Suppressor macrophage treated with lipopolysaccharide for 1 hour (primary cell): ENCODE data around the gene DNLZ.
"Not testable (repeated sequence)": the region's sequence is repeated elsewhere in the genome, so short reads cannot be mapped to it uniquely, and the experiment has no call there.

ENCODE experiments used
- DNase-seq, 3 donors: peaks; one replicate each; pipeline ENCODE4 v3.0.0-alpha.2; 2020 to 2022

DNLZ gene

DNA sequence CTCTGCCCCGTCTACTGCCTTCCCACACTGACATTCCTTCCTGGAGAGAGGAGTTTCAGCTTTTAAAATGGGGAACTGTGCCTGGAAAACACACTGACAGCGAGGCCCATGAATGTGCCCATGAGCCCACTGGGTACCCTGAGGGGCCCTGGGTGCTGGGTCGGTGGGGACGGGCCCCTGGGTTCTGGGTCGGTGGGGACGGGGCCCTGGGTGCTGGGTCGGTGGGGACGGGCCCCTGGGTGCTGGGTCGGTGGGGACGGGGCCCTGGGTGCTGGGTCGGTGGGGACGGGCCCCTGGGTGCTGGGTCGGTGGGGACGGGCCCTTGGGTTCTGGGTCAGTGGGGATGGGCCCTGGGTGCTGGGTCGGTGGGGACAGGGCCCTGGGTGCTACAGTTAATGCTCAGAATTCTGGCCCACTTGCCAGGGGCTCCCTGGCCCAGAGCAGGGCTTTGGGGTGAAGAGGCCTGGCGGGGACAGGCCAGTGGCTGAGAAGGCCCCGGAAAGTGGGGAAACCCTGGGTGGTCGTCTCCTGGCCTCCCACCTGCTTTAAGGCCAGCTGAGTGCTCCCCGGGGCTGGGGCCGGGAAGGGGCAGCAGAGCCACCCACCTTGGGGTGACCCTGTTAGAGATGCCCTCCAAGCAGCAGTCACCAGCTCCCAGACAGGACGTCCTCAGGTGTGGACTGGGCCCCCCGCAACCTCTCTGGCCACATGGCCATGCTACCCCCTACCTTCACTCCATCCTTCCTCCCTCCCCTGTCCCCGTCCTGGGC lies 33.7 kb downstream of the DNLZ start:
- DNase-seq, result no peak

DNA sequence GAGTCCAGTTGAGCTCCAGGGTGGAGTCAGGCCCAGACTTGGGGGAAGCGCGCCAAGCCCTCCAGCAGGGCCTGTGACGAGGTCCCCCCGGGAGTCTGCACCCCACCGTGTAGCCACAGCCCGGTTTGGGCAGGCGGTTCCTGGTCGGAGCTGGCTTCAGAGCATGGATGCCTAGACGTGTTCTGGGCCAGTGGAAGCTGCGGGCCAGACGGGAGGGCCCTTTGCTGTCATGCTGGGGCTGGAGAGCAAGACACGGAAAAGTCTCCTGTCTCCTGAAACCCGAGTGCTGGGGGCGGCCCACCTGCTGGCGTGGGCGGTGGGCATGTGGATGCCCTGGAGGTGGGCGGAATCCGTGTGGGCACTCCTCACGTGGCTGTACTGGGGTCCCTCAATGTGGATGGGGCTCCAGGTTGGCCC lies 34.3 kb downstream of the DNLZ start:
- no peak for DNase-seq

DNA sequence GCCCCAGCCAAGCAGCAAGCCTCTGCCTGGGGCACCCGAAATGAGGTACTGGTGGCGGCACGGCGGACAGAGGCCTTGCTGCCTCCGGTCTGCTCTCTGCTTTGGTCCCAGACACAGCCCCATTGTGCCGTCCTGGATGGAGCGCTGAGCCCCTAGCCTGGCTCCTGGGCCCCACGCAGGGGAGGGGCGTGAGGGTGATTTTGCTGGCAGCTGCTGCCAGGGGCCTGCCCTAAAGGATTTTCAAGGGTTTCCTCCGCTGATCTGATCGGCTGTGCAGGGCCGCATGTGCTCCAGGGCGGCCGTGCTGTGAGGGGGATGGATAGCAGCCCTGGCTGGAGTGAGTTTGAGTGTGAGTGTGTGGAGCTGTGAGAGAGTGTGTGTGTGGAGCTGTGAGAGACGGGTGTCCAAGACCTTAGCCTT lies 34.9 kb downstream of the DNLZ start:
- peak in 1 of 3 donors; percentile 18 for DNase-seq

DNA sequence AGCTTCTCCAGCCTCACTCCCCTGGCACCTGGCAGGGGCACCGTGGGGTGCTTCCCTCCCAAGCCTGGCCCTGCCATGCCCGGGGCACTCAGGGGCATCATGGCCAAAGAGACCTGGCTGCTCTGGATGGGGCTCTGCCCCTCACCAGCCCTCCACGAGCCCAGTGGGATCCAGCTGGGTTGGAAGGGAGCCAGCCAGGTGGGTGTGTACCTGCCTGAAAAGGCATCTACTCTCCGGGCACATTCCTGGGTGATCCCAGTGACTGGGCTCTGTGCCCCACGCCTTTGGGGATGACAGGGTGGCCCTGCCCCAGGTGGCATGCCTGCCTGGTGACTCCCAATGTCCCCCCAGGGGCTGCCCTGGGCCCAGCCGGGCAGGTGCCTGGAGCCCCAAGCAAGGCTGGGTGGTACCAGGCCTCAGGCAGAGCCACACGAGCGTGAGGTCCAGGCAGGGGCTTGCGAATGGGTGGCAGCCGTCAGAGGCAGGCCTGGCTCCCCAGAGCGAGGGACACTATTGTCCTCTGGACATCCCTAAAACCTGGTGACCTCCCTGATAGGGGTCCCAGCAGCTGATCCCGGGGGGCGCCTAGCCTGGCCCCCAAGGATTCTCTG lies 35.4 kb downstream of the DNLZ start:
- no peak for DNase-seq

DNA sequence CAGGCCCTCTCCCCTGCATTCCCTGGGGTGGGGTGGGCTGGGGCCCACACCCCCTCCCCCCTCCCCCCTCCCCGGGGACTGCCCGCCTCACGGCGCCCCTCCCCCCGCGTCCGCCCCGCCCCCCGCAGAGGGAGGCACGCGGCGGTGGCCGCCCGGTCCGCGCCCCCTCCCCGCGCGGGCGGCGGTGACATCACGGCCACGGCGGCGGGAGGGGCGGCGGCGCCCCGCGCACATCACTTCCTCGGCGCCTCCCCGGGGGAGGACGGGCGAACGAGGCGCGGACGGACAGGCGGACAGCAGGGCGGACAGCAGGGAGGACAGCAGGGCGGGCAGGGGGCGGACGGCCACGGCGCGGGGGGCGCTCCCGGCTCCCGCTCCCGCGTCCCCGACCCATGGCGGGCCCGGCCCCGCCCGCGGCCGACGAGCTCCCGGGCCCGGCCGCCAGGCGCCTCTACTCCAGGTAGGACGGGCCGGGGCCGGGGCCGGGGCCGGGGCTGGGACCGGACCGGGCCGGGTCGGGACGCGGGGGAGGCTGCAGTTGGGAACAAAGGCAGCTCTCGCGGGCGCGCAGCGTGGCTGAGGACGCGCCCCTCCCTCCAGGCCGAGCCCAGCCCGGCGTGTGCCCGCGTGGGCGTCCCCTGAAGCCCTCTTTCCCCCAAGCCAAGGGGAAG lies 36.1 kb downstream of the DNLZ start, which contains the start of gene GPSM1:
Gene GPSM1, plus strand, starts transcription at position 236 of the 671 bp plus-strand sequence. Its CDS starts 157 bp downstream, at position 393.
- DNase-seq, result peak; percentile 59 to 84 (median 65)

DNA sequence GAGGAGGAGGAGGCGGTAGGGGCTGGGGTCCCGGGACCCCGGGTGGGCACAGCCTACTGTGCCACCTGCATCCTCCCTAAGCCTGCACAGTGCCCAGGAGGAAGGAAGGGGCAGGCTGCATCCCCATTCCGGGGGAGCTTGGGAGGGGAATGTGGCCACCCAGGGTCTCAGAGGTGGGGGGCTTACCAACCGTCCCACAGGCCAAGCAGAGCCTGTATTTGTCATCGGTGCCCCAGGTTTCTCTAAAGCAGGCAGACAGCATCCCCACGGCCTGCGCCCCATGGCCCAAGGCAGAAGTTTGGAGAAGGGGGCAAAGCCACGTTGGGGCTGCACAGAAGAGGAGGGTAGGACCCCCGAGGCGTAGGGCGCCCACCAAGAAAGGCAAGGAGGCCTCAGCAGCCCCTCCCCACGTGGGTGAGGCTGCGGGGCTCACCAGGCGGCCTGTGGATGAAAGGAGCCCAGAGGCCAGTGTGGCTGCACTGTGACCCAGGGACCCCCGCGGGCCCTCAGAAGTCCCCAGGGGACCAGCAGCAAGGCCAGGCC lies 36.7 kb downstream of the DNLZ start:
- DNase-seq, result no peak

DNA sequence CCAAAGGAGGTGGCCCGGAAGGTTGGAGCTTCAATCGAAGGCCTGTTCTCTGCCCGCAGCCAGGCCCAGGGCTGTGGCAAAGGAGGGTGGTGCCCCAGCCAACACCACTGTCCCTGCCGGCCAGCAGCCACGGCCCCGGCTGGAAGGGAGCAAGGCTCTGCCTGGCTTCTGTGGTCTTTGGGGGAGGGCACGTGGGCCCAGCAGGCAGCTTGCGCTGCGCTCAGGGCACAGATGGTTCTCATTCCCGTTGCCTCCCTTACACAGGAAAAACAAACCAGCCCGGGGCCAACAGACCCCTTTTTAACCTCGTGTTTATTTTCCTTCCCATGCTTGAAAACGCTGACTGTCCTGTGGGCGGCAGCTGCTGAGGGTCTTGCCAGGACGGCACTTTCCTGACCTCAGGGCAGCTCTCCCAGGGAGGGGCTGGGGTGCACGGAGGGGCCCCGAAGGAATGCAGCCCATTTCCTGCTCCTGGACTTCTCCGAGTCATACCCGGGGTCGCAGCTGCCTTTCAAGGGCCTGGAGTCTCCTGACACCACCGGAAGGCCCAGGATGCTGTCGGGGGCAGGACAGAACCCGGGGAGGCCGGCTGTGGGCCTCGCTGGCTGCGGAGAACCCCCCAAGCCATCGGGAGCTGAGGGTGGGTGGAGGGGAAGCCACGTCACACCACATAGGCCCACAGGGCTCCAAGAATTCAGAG lies 37.3 kb downstream of the DNLZ start:
- DNase-seq, result no peak

DNA sequence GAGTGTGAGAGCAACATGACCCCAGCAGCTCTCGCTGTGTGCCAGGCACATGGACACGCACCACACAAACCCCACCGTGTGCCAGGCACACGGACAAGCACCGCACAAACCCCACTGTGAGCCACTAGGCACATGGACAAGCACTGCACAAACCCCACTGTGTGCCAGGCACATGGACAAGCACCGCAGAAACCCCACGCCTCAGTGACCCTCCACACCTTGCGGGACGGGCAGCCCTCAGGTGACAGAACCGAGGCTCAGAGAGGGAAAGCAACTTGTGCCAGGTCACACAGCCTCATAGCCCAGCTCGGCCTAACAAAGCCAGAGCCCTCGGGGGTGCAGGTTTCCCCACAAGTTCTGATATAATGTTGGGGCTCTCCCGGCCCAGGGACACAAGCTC lies 38.2 kb downstream of the DNLZ start:
- no peak for DNase-seq

DNA sequence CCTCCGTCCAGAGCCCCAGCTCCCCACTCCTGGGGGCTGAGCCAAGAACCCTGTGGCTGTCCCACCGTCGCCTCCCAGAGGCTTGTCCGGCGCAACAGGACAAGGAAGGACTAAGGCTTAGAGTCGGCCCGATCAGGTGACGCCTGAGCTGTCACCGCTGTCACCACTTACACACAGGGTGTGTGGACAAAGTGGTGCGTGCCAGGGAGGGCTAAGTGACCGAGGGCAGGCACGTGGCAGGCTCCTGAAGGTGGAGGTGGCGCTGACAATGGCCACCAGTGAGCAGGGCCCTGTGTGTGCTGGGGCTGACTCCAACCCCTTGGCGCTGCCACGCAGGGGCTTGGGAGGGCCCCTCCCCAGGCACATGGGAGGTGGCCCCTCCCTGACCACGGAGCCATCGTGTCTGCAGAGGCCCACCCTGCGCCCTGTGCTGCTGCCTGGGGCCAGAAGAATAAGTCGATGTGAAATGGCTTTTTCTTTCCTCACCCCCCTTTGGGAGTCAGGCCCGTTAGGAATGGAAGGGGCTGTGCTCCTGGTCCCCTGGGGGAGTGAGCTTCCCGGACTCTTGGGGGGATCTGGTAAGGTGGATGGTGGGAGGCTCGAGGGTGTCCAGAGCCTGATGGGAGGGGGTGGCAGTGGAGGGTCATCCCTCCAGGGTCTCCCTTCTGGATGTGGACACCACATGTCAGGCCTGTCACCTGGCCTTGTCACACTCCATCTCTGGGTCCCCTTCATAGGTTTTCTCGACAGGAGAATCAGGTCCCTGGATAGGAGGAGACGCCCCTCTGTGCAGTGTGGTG lies 38.8 kb downstream of the DNLZ start:
- DNase-seq, result no peak

DNA sequence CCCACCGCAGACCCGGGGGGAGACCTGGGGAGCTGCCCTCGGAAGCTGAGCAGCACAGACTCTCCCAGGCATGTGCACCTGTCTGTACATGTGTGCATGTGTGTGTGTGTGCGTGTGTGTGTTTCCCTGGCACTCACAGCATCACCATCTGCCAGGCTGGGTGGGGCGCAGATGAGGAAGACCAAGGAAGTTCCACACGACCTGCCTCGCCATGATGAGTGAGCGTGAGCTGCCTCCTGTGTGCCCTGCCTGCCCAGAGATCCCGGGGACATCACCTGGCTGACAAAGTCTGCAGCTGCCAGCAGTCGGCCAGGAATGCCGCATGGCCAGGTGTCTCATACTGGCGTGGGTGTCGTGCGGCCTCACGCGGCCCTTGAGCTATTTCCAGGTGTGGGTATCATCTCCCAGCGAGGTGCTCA lies 40.2 kb downstream of the DNLZ start:
- no peak for DNase-seq

DNA sequence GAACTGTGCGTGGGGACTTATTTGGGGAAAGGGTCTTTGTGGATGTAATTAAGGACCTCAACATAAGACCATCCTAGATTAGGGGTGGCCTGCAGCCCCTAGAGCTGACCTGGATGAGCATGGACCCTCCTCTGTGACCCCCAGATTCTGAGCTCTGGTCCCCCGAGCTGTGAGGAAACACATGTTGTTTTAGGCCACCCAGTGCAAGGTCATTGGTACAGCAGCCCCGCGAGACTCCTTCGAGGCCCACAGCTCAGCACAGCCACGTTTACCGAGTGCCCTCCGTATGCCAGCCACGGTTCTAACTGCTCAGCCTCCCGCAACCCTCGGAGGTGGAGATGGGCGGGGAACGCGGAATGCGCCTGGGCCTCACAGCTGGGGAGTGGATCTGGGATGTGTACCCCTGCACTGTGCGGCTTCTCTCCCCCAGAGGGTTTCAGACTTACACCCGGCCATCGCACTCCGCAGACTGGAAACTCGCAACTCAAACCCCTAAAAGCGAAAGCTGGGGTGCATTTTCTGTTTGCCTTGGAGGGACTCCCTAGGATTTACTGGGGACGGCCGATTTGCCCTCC lies 40.7 kb downstream of the DNLZ start:
- DNase-seq, result no peak

DNA sequence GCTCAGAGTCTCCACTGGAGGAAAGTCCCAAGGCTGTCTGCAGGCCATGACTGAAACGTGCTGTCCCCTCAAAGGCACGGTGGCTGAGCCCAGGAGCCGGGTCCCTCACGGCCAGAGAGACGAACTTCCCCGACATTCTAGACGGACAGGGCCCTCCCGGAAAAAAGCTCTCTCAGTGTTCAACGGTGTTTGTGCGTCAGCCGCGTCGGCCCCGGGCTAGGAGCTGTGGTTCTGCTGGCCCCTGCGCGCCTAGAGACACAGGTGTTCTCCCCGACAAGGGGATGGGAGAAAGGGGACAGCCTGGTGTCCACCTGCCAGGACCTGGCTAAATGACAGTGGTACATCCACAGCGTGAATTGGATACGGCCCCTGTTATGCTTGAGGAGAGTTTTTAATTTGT lies 42.0 kb downstream of the DNLZ start:
- DNase-seq, result no peak

DNA sequence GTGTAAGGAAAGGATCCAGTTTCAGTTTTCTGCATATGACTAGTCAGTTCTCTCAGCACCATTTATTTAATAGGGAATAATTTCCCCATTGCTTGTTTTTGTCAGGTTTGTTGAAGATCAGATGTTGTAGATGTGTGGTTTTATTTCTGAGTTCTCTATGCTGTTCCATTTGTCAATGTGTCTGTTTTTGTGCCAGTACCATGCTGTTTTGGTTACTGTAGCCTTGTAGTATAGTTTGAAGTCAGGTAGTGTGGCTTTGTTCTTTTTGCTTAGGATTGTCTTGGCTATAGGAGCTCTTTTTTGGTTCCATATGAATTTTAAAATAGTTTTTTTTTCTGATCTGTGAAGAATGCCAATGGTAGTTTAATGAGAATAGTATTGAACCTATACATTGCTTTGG lies 42.6 kb downstream of the DNLZ start:
- DNase-seq, result not testable (repeated sequence)

DNA sequence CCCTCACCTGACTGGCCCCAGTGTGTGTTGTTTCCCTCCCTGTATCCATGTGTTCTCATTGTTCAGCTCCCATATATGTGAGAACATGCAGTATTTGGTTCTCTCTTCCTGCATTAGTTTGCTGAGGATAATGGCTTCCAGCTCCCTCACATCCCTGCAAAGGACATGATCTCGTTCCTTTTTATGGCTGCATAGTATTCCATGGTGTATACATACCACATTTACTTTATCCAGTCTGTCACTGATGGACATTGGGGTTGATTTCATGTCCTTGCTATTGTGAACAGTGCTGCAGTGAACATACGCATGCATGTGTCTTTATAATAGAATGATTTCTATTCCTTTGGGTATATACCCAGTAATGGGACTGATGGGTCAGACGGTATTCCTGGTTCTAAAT lies 43.6 kb downstream of the DNLZ start:
- DNase-seq, result not testable (repeated sequence)

DNA sequence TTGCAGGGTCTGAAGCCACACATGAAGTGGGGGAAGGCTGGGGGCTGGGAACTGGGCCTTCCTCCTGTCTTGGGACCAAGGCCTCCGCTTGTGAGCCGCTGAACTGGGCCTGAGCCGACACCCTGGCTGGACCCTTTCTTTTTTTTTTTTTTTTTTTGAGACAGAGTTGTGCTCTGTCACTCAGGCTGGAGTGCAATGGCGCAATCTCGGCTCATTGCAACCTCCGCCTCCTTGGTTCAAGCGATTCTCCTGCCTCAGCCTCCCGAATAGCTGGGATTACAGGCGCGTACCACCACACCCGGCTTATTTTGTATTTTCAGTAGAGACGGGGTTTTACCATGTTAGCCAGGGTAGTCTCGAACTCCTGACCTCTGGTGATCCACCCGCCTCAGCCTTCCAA lies 44.3 kb downstream of the DNLZ start:
- DNase-seq, result not testable (repeated sequence)

DNA sequence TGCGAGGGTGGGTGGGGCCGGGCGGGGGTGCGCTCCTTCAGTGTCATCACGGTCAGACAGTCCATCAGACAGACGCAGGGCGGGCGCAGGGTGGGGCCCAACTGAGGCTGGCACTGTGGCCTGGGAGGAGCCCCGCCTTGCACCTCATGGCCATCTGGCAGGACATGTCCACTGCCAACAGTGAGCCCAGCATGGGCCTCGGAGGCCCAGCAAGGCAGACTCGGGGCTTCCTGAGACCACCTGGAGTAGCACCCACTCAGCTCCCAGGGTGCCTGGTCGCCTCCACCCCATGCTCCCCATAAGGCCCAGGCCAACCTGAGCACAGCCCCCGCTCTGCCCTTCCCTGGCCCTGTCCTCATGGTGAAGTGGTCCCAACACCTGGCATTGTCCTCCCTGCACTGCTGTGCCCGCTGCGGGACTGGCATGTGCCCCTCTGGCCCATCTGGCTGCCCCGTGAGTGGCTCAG lies 44.7 kb downstream of the DNLZ start:
- no peak for DNase-seq

DNA sequence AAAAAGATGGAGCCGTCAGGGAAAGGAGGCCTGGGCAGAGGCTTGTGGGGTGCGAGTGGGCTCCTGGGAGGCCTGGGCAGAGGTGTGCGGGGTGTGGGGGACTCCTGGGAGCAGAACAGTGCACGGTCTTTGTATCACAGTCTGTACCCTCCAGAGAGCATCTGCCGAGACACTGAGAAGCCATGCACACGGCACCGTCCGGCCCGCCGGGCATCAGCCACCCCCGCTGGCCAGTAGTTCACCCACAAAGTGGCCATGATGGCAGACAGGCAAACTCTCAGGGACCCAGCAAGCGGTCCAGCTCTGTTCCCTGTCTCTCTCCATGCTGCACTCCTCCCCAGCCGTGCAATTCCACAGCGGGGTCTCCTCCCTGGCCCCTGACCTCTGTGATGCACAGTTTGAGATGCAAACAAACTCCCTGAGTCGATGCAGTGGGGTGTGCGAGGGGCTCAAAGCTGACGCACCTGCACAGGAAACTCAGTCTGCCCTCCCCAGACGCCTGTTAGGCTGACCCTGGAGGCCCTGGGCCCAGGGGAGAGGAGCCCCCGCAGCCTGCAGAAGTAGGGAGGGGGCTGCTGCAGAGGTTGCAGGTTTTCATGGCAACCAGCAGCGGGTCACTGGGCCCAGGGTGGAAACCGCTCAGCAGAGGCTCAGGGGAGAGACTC lies 45.3 kb downstream of the DNLZ start:
- DNase-seq, result no peak

DNA sequence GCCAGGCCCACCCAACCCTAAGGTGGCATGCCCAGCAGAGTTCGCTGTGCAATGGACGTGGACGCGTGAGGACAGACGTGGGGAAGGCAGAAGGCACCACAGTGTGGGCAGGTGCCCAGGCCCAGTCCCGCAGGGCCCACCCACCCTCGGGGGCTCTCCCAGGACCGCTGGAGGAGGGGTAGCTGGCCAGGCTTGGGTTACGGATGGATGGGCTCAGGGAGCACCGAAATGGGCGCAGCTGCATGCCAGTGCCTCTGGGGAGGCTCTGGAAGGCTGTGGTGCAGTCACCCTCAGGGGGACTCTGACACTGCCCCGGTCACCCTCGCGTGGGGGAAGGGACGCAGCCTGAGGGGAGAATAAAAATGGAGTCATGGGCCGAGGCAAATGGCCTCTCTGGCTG lies 45.8 kb downstream of the DNLZ start:
- no peak for DNase-seq

DNA sequence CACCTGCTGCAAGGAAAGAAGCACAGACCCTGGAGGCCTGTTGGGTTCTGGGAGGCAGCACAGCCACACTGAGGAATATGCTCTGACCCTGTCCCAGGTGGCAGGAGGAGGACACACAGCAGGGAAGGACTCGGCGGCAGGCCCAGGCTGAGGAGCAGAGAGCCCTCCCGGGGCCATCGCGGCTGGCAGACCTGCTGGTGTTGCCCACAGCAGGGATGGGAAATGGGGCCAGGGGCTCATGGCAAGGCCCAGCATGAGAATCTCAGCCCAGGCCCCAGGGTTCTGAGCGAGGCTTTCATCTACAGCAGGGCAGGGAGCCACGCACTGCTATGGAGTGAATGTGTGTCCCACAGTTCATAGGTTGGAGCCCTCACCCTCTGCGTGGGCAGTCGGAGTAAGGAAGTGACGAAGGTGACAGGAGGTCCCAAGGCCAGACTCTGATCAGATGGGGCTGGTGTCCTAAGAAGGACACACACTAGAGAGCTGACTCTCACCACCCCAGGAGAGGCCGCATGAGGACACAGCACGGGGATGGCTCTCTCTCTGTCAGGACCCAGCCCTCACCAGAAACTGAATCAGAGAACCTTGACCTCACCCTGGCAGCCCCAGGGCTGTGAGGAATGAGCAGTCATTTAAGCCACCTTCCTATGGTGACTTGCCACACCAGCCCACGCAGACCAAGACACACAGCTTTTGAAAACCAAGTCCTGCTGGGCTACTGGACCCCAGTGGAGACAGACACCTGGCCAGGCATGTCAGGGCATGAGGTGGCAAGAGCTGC lies 46.5 kb downstream of the DNLZ start:
- no peak for DNase-seq

DNA sequence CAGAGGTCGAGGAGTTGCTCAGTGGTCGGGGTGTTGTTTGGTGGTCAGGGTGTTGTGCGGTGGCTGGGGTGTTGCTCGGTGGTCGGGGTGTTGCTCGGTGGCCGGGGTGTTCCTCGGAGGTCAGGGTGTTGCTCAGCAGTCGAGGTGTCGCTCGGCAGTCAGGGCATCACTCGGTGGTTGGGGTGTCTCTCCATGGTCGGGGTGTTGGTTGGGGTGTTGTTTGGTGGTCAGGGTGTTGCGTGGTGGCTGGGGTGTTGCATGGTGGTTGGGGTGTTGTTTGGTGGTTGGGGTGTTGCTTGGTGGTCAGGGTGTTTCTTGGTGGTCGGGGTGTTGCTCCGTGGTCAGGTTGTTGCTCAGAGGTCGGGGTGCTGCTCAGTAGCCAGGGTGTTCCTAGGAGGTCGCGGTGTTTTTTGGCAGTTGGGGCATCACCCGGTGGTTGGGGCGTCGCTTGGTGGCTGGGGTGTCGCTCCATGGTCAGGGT lies 47.2 kb downstream of the DNLZ start:
- no peak for DNase-seq
